NCI-H226 (cell line): ENCODE results near the gene CCDC187.
"Not testable (repeated sequence)": the region's sequence is repeated elsewhere in the genome, so short reads cannot be mapped to it uniquely, and the experiment has no call there.

Experiments used
- DNase-seq: peaks from one replicate; pipeline ENCODE4 v3.0.0-alpha.2; 2015

CCDC187 gene

GRCh38 chr9:136303825-136304416, at the start of gene CCDC187:
CCDC187 (minus strand) TSS chr9:136304094; CDS start chr9:136303830, 264 bp downstream.
- DNase-seq: no peak

- DNase-seq: no peak
Measured at GRCh38 chr9:136353088-136353487, 49.2 kb upstream of the CCDC187 start.

DNA sequence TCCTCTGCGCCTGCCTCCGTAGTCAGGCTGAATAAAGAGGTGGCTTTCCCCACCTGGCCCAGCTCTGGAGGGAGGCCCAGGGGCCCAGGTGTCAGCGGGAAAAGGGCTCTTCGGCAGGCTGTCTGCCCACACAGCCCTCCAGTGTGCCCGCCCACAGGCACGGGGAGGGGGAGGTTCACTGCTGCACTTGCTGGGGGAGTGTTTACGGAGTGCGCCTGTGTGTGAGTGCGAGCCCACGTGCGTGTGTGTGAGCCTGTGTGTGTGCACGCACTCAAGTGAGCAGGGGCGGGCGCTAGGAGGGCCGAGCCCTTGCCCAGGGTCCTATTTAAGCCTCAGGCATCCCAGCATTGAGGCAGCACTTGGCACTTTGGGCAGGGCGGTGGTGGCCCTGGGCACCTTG, 48.8 kb upstream of the CCDC187 start:
- no peak for DNase-seq

DNA sequence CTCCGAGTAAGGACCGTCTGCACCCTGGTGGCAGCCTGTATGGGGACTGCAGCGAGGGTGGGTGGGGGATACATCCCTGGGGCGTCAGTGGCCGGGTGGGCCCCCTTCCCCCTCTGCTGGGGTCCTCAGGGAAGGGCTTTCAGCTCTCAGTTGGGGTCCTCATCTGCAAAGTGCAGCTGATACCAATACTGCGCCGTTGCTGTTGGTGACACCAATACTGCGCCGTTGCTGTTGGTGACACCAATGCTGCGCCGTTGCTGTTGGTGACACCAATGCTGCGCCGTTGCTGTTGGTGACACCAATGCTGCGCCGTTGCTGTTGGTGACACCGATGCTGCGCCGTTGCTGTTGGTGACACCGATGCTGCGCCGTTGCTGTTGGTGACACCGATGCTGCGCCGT, 48.0 kb upstream of the CCDC187 start:
- not testable (repeated sequence) for DNase-seq

GRCh38 chr9:136351252-136351800, 47.4 kb upstream of the CCDC187 start:
- DNase-seq: no peak

DNA sequence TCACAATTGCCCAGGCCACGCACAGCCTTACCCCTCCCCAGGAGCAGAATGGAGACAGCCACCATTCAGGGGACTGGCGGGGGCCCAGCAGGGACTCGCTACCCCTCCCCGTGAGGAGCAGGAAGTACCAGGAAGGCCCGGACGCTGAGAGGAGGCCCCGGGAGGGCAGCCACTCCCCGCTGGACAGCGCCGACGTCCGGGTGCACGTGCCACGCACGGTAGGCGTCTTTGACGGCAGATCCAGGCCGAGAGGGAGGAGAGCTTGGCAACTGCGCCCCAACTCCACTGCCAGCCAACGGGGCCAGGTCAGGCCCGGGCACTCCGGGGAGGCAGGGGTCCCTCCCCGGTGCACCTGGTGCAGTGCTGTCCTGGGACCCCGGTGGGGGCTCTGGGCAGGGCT, 45.7 kb upstream of the CCDC187 start:
- DNase-seq: no peak

DNA sequence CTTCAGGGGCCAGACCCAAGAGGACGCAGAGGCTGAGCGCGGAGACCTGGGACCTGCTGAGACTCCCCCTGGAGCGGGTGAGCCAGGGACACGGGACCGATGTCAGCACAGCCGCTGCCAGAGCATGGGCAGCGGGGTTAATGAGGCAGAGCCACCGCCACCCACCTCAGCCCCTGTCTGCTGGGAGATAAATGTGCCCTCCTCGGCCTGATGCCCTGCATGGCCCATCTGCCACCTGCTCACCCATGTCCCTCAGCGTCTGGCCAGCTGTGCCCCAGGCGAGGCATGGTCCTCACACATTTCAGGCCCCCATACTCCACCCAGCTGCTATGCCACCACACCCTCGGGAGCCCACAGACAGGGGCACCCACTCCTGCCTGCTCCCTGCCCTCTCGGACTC, 44.8 kb upstream of the CCDC187 start:
- no peak for DNase-seq

DNA sequence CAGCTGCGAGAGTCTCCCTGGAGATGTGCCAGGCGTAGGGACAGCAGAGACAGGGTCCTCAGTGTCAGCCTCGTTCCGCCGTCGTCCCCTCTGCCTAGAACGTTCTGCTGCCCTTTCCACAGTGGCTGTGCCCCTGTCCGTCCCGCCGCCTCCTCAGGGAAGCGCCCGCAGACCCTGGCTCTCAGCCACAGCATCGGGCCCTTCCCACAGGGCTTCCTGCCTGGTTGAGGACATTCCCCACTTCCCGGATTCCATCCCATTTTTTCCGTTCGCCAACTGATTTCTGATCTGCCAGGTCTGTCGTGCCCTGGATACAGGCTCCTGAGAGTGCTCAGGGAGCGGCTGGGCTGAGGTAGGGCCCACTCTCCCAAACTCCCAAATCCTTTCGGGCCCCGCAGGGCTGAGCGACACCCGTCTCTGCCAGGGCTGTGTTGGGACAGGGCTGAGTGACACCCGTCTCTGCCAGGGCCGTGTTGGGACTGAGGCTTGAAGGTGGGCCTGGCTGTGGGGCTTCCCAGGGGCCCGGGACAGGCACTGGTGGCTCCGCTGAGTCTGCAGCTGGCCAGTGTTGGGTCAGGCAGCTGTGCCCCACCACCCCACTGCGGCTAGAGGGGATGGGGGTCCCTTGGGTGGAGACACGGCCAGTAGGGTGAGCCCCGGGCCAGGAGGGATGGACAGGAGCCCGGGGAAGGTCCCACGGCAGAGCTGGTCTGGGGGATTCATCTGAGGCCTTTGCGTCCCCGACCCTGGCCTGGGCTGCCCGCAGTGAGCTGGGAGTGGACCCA, 43.8 kb upstream of the CCDC187 start:
- no peak for DNase-seq

GRCh38 chr9:136346927-136347465, 43.1 kb upstream of the CCDC187 start:
- DNase-seq: no peak

DNA sequence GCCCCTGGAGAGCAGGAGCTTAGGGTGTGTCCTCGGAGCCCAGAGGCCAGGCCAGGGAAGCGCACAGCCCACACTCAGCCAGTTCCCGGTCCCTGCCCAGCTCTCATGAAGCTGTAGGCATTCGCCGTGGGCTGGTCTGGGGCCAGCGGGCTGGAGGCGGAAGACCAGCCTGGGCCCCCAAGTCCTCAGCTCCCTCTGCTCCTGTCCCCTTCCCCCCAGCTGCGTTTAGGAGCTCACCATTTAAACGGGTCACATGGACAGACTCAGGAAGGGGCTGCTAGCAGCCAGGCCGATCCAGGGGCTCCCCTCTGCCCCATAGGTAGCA, 42.2 kb upstream of the CCDC187 start:
- DNase-seq: no peak

GRCh38 chr9:136345281-136346156, 41.6 kb upstream of the CCDC187 start:
- no peak for DNase-seq

- no peak for DNase-seq
Measured at GRCh38 chr9:136344544-136345280, 40.8 kb upstream of the CCDC187 start.

DNA sequence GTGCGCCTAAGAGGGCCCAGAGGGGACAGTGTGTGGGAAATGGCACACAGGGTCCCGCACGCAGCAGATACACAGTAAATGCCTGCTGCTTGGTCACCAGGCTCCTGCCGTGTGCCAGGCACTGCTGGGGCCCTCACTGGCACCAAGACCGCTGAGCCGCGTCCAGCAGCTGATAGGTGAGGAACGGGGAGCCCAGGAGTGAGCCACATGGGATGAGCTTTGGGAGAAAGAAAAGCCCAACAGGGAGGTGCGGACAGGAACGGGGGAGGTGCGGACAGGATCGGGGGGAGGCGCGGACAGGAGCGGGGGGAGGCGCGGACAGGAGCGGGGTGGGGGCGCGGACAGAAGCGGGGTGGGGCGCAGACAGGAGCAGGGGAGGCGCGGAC, 40.0 kb upstream of the CCDC187 start:
- no peak for DNase-seq

DNA sequence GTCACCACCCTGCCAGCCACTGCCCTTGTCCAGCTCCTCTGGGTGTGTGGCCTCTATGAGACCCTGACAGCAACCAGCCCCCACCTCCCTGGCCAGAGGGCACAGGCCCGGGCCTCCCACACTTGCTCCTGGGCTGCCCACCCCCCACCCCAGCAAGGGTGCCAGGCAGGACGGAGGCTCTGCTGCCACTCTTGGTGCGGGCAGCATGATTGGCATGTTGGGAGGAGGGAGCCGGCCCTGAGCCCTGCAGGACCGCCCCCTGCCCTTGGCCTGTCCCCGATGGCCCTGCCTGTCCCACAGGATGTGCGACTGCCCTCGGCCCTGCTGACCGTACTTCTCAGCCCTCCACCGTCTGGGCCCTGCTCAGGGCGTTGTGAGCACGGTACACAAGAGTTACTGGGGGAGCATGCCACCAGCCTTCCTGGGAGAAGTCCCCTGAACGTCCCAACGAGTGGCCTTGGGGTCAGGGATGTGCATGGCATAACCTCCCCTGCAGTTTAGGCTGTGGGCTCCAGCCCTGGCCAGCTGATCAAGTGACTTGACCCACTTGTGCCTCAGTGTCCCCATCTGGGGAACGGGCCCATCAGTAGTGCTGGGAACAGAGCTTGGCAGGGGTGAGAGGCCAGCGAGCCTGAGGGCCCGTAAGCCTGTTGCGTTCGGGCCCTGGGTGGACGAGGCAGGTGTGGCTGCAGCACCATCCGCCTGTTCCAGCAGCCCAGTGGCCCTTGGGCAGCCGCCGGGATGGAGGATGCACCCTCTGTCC, 39.4 kb upstream of the CCDC187 start:
- no peak for DNase-seq

GRCh38 chr9:136342181-136343120, 38.6 kb upstream of the CCDC187 start:
- peak; percentile 56 for DNase-seq

GRCh38 chr9:136341769-136342168, 37.9 kb upstream of the CCDC187 start:
- DNase-seq: no peak

DNA sequence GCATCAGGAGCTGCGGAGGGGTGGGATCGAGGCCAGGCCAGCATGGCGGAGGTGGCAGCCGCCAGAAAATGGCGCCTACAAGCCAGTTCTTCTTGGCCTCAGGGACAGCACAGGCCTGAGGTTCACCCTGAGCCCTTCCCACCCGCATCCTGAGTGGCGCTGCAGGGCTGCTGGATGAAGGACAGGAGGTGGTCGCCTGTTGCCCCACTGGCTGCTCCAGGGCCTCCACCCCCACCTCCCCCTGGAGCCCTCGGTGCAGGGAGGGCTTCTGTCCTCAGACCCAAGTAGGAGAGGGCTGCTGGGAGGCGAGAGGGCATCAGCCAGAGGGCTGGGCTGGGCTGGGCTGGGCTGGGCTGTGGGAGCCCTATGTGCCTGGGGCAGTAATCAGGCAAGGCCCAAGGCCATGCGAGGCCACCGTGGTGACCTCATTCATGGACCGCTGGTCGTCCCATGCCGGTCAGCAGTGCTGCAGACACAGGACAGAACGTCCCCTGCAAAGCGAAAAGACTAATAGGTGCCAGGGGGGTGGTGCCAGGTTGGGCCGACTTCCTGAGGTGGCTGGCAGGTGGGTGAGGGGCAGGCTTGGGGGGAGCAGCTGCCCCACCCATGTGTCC, 37.3 kb upstream of the CCDC187 start:
- no peak for DNase-seq

DNA sequence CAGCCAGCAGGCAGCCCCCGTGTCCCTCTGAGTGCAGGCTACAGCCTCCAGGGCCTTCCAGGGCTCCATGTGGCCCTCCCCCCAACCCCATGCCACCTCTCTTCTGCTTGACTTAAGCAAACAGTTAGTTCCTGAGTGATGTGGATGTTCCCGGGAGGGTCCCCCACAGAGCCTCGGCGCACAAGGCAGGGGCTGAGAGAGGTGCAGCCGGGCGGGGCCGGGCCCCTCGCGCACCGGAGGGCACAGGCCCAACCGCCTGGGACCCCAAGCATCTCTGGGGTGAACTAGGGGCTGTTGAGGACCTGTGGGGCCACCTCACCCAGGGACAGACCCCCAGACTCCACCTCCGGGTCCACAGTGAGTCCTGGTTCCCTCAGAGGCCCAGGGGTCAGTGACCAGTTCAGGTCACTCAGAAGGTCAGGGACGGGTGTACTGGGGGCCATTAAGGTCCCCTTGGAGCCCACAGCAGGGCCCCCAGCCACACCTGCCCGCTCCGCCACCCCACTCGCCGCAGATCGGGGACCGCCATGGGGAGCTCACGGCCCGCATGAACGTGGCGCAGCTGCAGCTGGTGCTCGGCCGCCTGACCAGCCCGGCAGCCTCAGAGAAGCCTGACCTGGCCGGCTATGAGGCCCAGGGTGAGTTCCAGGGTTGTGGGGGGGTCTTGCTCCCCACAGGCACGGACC, 36.6 kb upstream of the CCDC187 start:
- DNase-seq: no peak

- DNase-seq: no peak
Measured at GRCh38 chr9:136339958-136340310, 36.0 kb upstream of the CCDC187 start.
